ENCODE data around the gene ZFAND2A. TPM values are rescaled to one million over a fixed set of nuclear protein-coding genes. Genes with fewer than 3 reads are reported as not detected.

The ZFAND2A gene
- total and polyA plus RNA-seq, 5 donors from 2014 or later: 37.2 to 95.9 (median 58.6) TPM

- Mint-ChIP-seq H3K4me3 (no peak overlapping the region), H3K9me3 (no peaks in the 10 kb centered on the region), H3K27me3 (no peaks in the 10 kb centered on the region), H3K36me3 (peaks cover 3% of the 10 kb centered on the region), H3K27ac (no peak overlapping the region), H3K4me1 (peaks cover 6 to 17% (median 9%) of the 10 kb centered on the region in 4 donors)
- ATAC-seq (ENCODE audit: low read depth in 2 of 2): no peak
- no peak overlapping the region for H3K4me3 ChIP-seq (ENCODE audit: low read depth, low read length)
- peaks cover 6% of the 10 kb centered on the region for H3K4me1 ChIP-seq (ENCODE audit: control insufficient read depth, insufficient read depth, low read length, poor library complexity, severe bottlenecking)
- DNase-seq: no peak
- no peak overlapping the region for H3K27ac ChIP-seq (ENCODE audit: insufficient read depth, low read length, poor library complexity, severe bottlenecking)
- no peaks in the 10 kb centered on the region for H3K27me3 ChIP-seq (ENCODE audit: control insufficient read depth, insufficient read depth, low read length)
- H3K9me3 ChIP-seq (ENCODE audit: control insufficient read depth in 2 of 2, low read length in 2 of 2): no peaks in the 10 kb centered on the region
- no peaks in the 10 kb centered on the region for H3K36me3 ChIP-seq (ENCODE audit: control insufficient read depth, insufficient read depth, low read length)
These were observed 54.8 kb downstream of the ZFAND2A start for GRCh38 chr7:1105189-1105588.

- Histone ChIP-seq H3K4me3 (ENCODE audit: low read depth, low read length) (no peak overlapping the region), H3K27ac (ENCODE audit: insufficient read depth, low read length, poor library complexity, severe bottlenecking) (no peak overlapping the region)
These were observed 55.3 kb downstream of the ZFAND2A start for GRCh38 chr7:1104516-1105179.

GRCh38 chr7:1103789-1104515, 56.0 kb downstream of the ZFAND2A start:
- Histone ChIP-seq H3K9me3 (ENCODE audit: control insufficient read depth in 2 of 2, low read length in 2 of 2) (no peaks in the 10 kb centered on the region), H3K36me3 (ENCODE audit: control insufficient read depth, insufficient read depth, low read length) (no peaks in the 10 kb centered on the region), H3K27ac (ENCODE audit: insufficient read depth, low read length, poor library complexity, severe bottlenecking) (no peak overlapping the region), H3K4me3 (ENCODE audit: low read depth, low read length) (peak overlapping the region; percentile 68), H3K27me3 (ENCODE audit: control insufficient read depth, insufficient read depth, low read length) (no peaks in the 10 kb centered on the region), H3K4me1 (ENCODE audit: control insufficient read depth, insufficient read depth, low read length, poor library complexity, severe bottlenecking) (peaks cover 6% of the 10 kb centered on the region)
- DNase-seq (no peak), ATAC-seq (ENCODE audit: low read depth in 2 of 2) (peak in 1 of 2 donors; percentile 8)
- no peaks in the 10 kb centered on the region for H3K9me3 Mint-ChIP-seq
- H3K4me3 Mint-ChIP-seq: peak overlapping the region in 3 of 4 donors; percentile 56 to 65 (median 64)
- peaks cover 6 to 17% (median 9%) of the 10 kb centered on the region in 4 donors for H3K4me1 Mint-ChIP-seq
- H3K36me3 Mint-ChIP-seq: peaks cover 3% of the 10 kb centered on the region
- peak overlapping the region in 2 of 3 donors; percentile 65 to 67 for H3K27ac Mint-ChIP-seq
- H3K27me3 Mint-ChIP-seq: no peaks in the 10 kb centered on the region

More at GRCh38 chr7:1104516-1105179, 55.3 kb downstream of the ZFAND2A start:
- no peaks in the 10 kb centered on the region for H3K27me3 Mint-ChIP-seq
- Histone ChIP-seq H3K4me1 (ENCODE audit: control insufficient read depth, insufficient read depth, low read length, poor library complexity, severe bottlenecking) (peaks cover 6% of the 10 kb centered on the region), H3K36me3 (ENCODE audit: control insufficient read depth, insufficient read depth, low read length) (no peaks in the 10 kb centered on the region), H3K27me3 (ENCODE audit: control insufficient read depth, insufficient read depth, low read length) (no peaks in the 10 kb centered on the region), H3K9me3 (ENCODE audit: control insufficient read depth in 2 of 2, low read length in 2 of 2) (no peaks in the 10 kb centered on the region)
- H3K4me3 Mint-ChIP-seq: no peak overlapping the region
- no peaks in the 10 kb centered on the region for H3K9me3 Mint-ChIP-seq
- peak in 1 of 3 donors; percentile 28 for DNase-seq
- no peak overlapping the region for H3K27ac Mint-ChIP-seq
- ATAC-seq (ENCODE audit: low read depth in 2 of 2): no peak
- H3K36me3 Mint-ChIP-seq: peaks cover 3% of the 10 kb centered on the region
- H3K4me1 Mint-ChIP-seq: peaks cover 6 to 17% (median 9%) of the 10 kb centered on the region in 4 donors

GRCh38 chr7:1103009-1103788, 56.8 kb downstream of the ZFAND2A start:
- Mint-ChIP-seq H3K9me3 (no peaks in the 10 kb centered on the region), H3K27me3 (no peaks in the 10 kb centered on the region), H3K4me3 (peak overlapping the region; percentile 56 to 66 (median 64)), H3K36me3 (peaks cover 4% of the 10 kb centered on the region), H3K4me1 (peaks cover 6 to 17% (median 9%) of the 10 kb centered on the region in 4 donors), H3K27ac (peak overlapping the region; percentile 61 to 67 (median 65))
- ATAC-seq (ENCODE audit: low read depth in 2 of 2): peak; percentile 10 to 30
- Histone ChIP-seq H3K36me3 (ENCODE audit: control insufficient read depth, insufficient read depth, low read length) (no peaks in the 10 kb centered on the region), H3K4me1 (ENCODE audit: control insufficient read depth, insufficient read depth, low read length, poor library complexity, severe bottlenecking) (peaks cover 6% of the 10 kb centered on the region), H3K27ac (ENCODE audit: insufficient read depth, low read length, poor library complexity, severe bottlenecking) (no peak overlapping the region), H3K4me3 (ENCODE audit: low read depth, low read length) (peak overlapping the region; percentile 68), H3K27me3 (ENCODE audit: control insufficient read depth, insufficient read depth, low read length) (no peaks in the 10 kb centered on the region), H3K9me3 (ENCODE audit: control insufficient read depth in 2 of 2, low read length in 2 of 2) (no peaks in the 10 kb centered on the region)
- DNase-seq: peak in 1 of 3 donors; percentile 41

Other genes starting within 250 kb of the ZFAND2A start
- 5.5 TPM for gene ADAP1, start 205.5 kb downstream of the ZFAND2A start, total RNA-seq
- gene ADAP1, start 205.5 kb downstream of the ZFAND2A start, polyA plus RNA-seq: 1 to 10 TPM; 2.9 to 8.8 (median 6.2) TPM
- 36.8 TPM for gene COX19, start 184.6 kb downstream of the ZFAND2A start, total RNA-seq
- gene COX19, start 184.6 kb downstream of the ZFAND2A start, polyA plus RNA-seq: 10 to 100 TPM; 18.3 to 30.4 (median 24.8) TPM
- not detected for gene CYP2W1, start 177.0 kb downstream of the ZFAND2A start, total RNA-seq
- not detected for gene CYP2W1, start 177.0 kb downstream of the ZFAND2A start, polyA plus RNA-seq
- 21.5 TPM for gene GPR146, start 115.7 kb downstream of the ZFAND2A start, total RNA-seq
- 10 to 100 TPM; 14.1 to 26.4 (median 19.4) TPM for gene GPR146, start 115.7 kb downstream of the ZFAND2A start, polyA plus RNA-seq
- gene GPER1, start 72.1 kb downstream of the ZFAND2A start, total RNA-seq: not detected
- under 1 TPM in 1 of 4 donors, not detected in 3; 0.10 TPM for gene GPER1, start 72.1 kb downstream of the ZFAND2A start, polyA plus RNA-seq
- gene UNCX, start 72.7 kb upstream of the ZFAND2A start, total RNA-seq: not detected
- gene UNCX, start 72.7 kb upstream of the ZFAND2A start, polyA plus RNA-seq: not detected